Skeletal muscle tissue (tissue), 4 donors: ENCODE data around the gene RPRM. TPM values are rescaled to one million over a fixed set of nuclear protein-coding genes. Genes with fewer than 3 reads are reported as not detected.
"Not testable (repeated sequence)": the region's sequence is repeated elsewhere in the genome, so short reads cannot be mapped to it uniquely, and the experiment has no call there.

Source experiments
- H3K27ac ChIP-seq: one replicate; pipeline ENCODE4 v1.7.0; 2013; ENCODE audit warnings: mild to moderate bottlenecking, low read depth, low read length, inconsistent platforms
- H3K27me3 ChIP-seq, 3 donors: one replicate each; pipeline ENCODE4 v1.7.0; 2013; ENCODE audit warnings: low read length in 3 of 3; ENCODE audit not compliant: control insufficient read depth in 3 of 3, insufficient read depth in 3 of 3
- H3K36me3 ChIP-seq, 3 donors: one replicate each; pipeline ENCODE4 v1.7.0; 2013; ENCODE audit warnings: low read length in 3 of 3; ENCODE audit not compliant: control insufficient read depth in 3 of 3, insufficient read depth in 3 of 3
- H3K4me1 ChIP-seq, 3 donors: one replicate each; pipeline ENCODE4 v1.7.0; 2013; ENCODE audit warnings: low read length in 3 of 3, mild to moderate bottlenecking in 3 of 3; ENCODE audit not compliant: control insufficient read depth in 3 of 3, insufficient read depth in 3 of 3
- H3K4me3 ChIP-seq, 3 donors: one replicate each; pipeline ENCODE4 v1.7.0; 2013; ENCODE audit warnings: low read length in 3 of 3
- H3K9ac ChIP-seq, 3 donors: one replicate each; pipeline ENCODE4 v1.7.0; 2013; ENCODE audit warnings: low read length in 3 of 3, mild to moderate bottlenecking in 3 of 3, moderate library complexity in 2 of 3, low read depth in 1 of 3
- H3K9me3 ChIP-seq, 3 donors: one replicate each; pipeline ENCODE4 v1.7.0; 2013; ENCODE audit warnings: low read length in 3 of 3; ENCODE audit not compliant: control insufficient read depth in 3 of 3
- total RNA-seq: library from RNA; depleted of rRNA; stranded (reverse); fragments of >200 nt; gene quantifications from one replicate; pipeline ENCODE4 v1.2.3, GENCODE V29; 2014
- donor health status: Osteomylitis.

RPRM gene
- total RNA-seq: 3.1 TPM

DNA sequence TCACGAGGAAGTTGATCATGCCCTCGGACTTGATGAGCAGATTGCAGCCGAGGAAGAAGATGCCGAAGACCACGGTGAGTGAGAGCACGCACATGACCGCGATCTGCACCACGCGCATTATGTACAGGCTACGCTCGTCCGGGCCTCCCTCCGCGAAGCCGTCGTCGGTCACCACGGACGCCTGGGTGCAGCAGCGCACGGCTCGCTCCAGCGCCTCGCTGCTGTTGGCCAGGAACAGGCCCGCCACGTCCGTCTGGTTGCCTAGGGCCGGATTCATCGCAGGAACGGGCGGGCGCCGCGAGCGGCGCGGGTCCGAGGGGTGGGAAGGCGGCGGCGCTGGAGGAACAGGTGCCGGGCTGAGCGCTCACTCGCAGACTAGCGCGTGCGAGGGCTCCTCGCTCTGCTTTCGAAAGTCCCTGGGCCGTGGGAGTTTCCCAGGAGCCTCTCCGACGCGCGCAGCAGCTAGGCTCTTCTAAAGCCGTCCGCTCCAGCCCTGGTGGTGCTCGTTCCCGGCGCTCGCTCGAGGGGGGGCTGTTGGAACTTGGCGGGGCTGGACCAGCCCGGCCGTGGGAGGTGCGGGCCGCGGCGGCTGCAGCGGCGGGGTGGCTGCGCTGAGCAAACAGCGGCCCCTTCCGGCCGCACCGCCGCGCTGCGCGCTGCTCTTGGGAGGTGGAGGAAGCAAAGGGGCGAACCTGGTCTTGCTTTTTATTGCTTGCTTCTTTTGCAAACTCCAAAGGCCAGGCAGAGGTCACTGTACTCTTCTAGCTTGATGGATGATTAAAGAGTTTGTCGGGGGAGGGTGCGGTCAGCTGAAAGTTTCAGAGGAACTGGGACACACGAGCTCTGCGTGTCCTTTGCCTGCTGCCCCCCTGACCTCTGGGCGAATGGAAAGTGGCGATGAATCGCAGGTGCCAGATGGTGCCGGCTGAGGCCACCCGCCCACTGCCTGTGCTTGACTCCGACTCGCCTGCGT lies at the start of gene RPRM:
RPRM (minus strand) TSS at position 474 of the 973 bp plus-strand sequence; CDS start at position 277, 197 bp downstream.
- Histone ChIP-seq H3K36me3 (no peaks in the 10 kb centered on the region), H3K27me3 (peaks cover 36 to 59% (median 46%) of the 10 kb centered on the region in 3 donors), H3K4me1 (peaks cover 20 to 23% (median 21%) of the 10 kb centered on the region in 3 donors), H3K9ac (peak within 1 kb of the TSS in 1 of 3 donors; percentile 64), H3K27ac (no peak within 1 kb of the TSS), H3K9me3 (no peaks in the 10 kb centered on the region), H3K4me3 (peak within 1 kb of the TSS; percentile 60 to 72 (median 69))

DNA sequence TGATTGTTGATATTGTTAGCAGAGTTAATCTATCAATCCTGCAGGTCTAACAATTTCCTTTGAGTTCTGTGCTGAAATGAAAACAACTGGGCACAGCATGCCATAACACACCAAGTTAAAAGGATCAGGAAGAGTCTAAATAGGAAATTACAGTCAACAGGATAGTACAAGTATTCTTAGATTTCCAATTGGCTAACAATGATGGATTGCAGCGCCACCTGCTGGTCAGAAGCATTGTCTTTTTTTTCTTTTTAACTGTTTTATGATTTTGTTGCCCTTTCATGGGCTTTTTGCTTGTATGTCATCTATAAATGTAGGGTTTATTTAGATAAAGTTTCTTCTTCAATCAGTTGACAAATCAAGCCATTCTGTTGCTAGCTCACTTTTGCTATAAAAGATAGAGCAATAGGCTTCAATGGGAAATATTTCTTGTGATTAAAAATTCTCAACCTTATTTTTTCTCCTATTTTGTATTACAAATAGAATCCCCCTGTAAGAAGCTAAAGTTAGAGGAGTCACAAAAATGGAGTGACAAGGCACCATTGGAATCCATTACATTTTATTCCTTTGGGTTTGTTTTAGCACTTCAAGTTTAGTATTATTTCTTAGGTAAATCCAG lies 40.8 kb upstream of the RPRM start:
- H3K36me3 ChIP-seq: no peaks in the 10 kb centered on the region
- H3K4me3 ChIP-seq: no peak overlapping the region
- H3K27ac ChIP-seq: no peak overlapping the region
- H3K9ac ChIP-seq: no peak overlapping the region
- no peaks in the 10 kb centered on the region for H3K9me3 ChIP-seq
- H3K4me1 ChIP-seq: no peaks in the 10 kb centered on the region
- H3K27me3 ChIP-seq: no peaks in the 10 kb centered on the region

DNA sequence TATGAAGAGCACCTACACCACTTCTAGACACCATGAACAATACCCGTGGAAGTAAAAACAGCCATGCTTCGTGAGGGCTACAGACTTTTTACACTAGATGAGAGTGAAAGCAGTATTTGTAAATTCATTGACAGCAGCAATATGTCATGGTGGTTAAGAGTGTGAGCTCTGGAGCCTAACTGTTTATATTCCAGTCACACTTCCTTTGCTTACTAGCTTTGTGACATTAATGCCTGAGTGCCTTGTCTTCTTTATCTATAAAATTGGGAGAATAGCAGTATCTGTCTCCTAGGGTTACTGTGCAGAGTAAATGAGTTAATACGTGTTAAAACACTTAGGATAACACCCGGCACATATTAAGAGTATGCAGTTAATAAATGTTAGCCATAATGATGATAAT lies 33.8 kb upstream of the RPRM start:
- Histone ChIP-seq H3K9ac (no peak overlapping the region), H3K27me3 (peaks cover 0 to 3% (median 0%) of the 10 kb centered on the region in 3 donors), H3K36me3 (no peaks in the 10 kb centered on the region), H3K4me3 (no peak overlapping the region), H3K4me1 (no peaks in the 10 kb centered on the region), H3K27ac (no peak overlapping the region), H3K9me3 (no peaks in the 10 kb centered on the region)

- Histone ChIP-seq H3K36me3 (no peaks in the 10 kb centered on the region), H3K27ac (no peak overlapping the region), H3K4me3 (no peak overlapping the region), H3K9me3 (no peaks in the 10 kb centered on the region), H3K9ac (no peak overlapping the region), H3K27me3 (peaks cover 0 to 3% (median 0%) of the 10 kb centered on the region in 3 donors), H3K4me1 (no peaks in the 10 kb centered on the region)
Observed at GRCh38 chr2:153510996-153511395, 32.4 kb upstream of the RPRM start.

- Histone ChIP-seq H3K27ac (no peak overlapping the region), H3K9ac (no peak overlapping the region), H3K27me3 (peaks cover 0 to 3% (median 0%) of the 10 kb centered on the region in 3 donors), H3K4me3 (no peak overlapping the region), H3K9me3 (no peaks in the 10 kb centered on the region), H3K36me3 (no peaks in the 10 kb centered on the region), H3K4me1 (no peaks in the 10 kb centered on the region)
Observed at GRCh38 chr2:153509133-153509532, 30.6 kb upstream of the RPRM start.

DNA sequence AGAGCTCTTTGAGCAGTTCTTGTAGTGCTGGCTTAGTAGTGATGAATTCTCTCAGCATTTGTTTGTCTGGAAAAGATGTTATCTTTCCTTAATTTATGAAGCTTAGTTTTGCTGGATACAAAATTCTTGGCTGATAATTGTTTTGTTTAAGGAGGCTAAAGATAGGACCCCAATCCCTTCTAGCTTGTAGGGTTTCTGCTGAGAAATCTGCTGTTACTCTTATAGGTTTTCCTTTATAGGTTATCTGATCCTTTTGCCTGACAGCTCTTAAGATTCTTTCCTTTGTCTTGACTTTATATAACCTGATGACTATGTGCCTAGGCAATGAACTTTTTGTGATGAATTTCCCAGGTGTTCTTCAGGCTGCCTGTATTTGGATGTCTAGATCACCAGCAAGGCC lies 27.9 kb upstream of the RPRM start:
- H3K27me3 ChIP-seq, H3K36me3 ChIP-seq, H3K27ac ChIP-seq: not testable (repeated sequence)

DNA sequence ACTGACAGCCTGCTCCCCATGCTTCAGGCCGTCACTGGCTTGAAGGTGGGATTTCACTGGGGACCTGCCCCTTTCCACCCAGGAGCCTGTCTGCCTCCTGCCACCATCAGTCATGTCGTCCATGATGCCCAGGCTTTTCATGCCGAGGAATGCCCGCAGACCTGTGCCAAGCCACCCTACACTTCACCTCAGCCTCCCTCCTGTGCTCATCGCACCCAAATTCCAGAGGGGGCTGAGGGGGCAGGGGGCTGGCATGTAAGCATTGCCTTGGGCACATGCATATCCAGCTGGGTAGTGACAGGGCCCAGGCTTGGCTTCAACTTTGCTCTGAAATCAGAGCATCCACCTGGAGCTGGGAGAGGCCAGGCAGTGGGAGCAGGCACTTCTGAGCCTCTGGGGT lies 20.9 kb upstream of the RPRM start:
- Histone ChIP-seq H3K4me1 (no peaks in the 10 kb centered on the region), H3K9me3 (no peaks in the 10 kb centered on the region), H3K27ac (no peak overlapping the region), H3K4me3 (no peak overlapping the region), H3K27me3 (no peaks in the 10 kb centered on the region), H3K36me3 (no peaks in the 10 kb centered on the region), H3K9ac (no peak overlapping the region)

More for the DNA sequence above, 27.9 kb upstream of the RPRM start:
- not testable (repeated sequence) for H3K4me1 ChIP-seq, H3K4me3 ChIP-seq, H3K9ac ChIP-seq, H3K9me3 ChIP-seq

- H3K27me3 ChIP-seq: no peaks in the 10 kb centered on the region
- no peak overlapping the region for H3K9ac ChIP-seq
- no peaks in the 10 kb centered on the region for H3K4me1 ChIP-seq
Observed at GRCh38 chr2:153497938-153498629, 19.5 kb upstream of the RPRM start.

DNA sequence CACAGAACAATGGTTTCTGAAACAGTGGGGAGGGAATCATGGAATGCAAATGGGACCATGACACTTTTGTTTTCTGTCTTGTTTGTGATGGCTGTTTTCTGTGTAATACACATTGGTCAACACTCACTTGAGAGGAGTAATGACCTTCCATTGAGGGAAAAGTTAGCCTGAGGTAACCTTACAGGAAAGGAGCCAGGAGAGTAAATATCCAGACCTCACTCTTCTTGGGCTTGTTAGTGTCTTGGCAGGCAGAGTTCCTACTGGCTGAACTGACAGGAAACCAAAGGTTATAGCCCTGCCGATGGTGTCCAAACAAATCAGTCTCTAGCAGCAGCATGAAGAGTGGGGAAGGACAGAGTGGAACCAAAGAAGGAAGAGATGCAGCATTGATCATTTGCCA lies 17.2 kb upstream of the RPRM start:
- Histone ChIP-seq H3K27me3 (no peaks in the 10 kb centered on the region), H3K36me3 (no peaks in the 10 kb centered on the region)

More at GRCh38 chr2:153497938-153498629, 19.5 kb upstream of the RPRM start:
- Histone ChIP-seq H3K27ac (no peak overlapping the region), H3K9me3 (no peaks in the 10 kb centered on the region), H3K36me3 (no peaks in the 10 kb centered on the region), H3K4me3 (no peak overlapping the region)

More for the DNA sequence above, 17.2 kb upstream of the RPRM start:
- Histone ChIP-seq H3K9ac (no peak overlapping the region), H3K9me3 (no peaks in the 10 kb centered on the region), H3K4me1 (no peaks in the 10 kb centered on the region), H3K4me3 (no peak overlapping the region), H3K27ac (no peak overlapping the region)
